HG03432 (cell line): ENCODE data around the gene SLMAP.
"Not testable (repeated sequence)": the region's sequence is repeated elsewhere in the genome, so short reads cannot be mapped to it uniquely, and the experiment has no call there.

Experiments used
- ATAC-seq: cut with Tn5 transposase; IDR thresholded peaks from one replicate; pipeline ENCODE4 v1.9.1; 2021; ENCODE audit warnings: mild to moderate bottlenecking, moderate library complexity; ENCODE audit not compliant: unreplicated experiment

Gene SLMAP

DNA sequence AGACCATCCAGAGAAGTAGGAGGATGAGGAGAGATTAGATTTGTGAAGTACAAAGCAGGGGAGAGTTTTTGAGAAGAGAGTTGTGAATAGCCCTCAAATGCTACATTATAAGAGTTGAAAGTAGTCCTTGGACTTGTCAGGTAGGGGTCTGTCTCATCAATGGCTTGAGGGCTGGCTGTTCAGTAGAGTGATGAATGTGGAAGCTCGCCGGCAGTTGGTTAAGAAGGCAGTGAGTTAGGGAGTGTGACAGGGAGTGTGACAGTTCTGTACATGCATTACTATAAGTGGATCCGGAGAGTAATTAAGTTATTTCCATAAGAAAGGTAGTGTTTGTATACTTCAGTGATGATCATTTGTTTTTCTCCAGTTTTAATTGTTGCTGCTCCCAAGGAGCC lies 32.5 kb downstream of the SLMAP start:
- no peak for ATAC-seq

DNA sequence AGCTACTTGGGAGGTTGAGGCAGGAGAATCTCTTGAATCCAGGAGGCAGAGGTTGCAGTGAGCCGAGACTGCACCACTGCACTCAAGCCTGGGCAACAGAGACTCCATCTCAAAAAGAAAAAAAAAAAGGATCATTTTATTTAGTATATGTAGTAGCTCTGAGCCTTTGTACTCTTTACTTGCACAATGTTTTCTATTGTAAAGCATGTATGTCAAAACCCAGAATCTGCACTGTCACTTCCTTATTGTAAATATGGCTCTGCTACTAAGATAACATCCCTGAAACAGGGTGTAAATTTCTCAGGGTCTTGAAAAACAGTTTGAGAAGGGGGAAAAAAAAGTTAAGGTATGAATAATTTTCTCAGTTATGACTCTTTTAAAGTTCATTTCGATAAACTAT lies 35.1 kb downstream of the SLMAP start:
- ATAC-seq, result no peak

DNA sequence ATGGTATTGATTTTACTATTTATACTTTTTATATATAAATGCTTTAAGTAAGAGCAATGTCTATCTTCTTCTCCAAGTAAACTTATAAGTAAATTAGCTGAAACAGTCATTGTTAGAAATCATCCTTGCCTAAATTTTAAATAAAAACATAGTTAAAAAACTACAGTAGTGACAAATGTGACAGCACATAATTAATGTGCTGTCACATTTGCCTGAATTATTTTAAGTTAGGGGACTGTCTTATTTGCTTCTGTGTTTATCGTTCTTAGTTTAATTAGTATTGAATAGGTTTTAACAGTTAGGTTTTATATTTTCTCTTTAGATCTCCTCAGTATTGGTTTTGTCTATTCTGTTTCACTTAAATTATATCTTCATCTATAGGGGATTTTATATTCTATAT lies 36.1 kb downstream of the SLMAP start:
- ATAC-seq, result no peak

DNA sequence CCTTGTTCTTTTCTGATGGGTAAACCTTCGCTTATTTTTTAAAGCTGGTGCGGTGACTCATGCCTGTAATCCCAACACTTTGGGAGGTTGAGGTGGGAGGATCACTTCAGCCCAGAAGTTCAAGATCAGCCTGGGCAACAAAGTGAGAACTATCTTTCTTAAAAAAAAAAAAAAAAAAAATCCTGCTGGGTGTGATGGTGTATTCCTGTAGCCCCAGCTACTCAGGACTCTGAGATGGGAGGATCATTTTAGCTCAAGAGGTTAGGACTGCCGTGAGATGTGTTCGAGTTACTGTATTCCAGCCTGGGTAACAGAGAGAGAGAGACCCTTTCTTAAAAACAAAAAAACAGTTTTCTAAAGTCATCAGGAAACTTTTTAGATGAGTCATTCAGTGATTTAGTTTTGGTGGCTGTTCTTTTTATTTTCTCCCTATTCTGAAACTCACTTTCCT lies 37.7 kb downstream of the SLMAP start:
- no peak for ATAC-seq

DNA sequence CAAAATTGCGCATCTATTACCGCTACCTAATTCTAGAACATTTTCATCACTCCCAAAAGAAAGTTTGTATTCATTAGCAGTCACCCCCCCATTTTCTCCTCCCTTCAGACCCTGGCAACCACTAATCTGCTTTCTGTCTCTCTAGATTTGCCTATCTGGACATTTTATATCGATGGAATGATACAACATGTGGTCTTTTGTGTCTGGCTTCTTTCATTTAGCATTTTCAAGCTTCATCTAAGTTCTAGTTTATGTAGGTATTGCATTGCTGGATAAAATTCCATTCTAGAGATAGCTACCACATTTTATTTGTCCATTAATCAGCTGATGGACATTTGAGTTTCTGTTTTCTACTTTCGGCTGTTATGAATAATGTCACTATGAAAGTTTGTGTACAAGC lies 38.4 kb downstream of the SLMAP start:
- ATAC-seq, result no peak

DNA sequence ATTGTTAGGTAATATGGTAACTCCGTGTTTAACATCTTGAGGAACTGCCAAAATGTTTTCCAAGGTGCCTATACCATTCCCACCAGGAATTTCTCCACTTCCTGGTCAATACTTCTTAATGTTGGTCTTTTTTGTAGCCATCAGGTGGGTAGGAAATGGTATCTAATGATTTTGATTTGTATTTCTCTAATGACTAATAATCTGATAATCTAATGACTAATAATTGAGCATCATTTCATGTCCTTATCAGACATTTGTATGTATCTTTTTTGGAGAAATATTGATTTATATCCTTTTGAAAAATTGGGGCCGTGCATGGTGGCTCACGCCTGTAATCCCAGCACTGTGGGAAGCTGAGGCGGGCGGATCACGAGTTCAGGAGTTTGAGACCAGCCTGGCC lies 38.8 kb downstream of the SLMAP start:
- ATAC-seq, result no peak

DNA sequence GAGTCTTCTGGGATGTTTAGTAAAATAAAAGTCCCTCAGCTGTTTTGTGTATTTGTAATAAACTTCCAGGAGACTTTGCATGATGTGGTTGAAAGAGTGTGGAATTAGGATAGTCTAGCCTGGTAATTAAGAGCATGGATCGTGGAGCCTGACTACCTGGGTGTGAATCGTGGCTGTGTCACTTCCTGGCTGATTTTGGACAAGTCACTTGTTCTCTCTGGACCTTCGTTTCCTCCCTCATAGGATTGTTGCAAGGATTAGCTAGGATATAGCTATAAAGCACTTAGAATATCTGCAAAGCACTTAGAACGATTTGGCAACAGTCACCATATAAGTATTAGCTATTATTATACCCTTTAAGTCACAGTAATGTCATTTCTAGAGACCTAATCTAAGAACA lies 40.2 kb downstream of the SLMAP start:
- ATAC-seq, result no peak

DNA sequence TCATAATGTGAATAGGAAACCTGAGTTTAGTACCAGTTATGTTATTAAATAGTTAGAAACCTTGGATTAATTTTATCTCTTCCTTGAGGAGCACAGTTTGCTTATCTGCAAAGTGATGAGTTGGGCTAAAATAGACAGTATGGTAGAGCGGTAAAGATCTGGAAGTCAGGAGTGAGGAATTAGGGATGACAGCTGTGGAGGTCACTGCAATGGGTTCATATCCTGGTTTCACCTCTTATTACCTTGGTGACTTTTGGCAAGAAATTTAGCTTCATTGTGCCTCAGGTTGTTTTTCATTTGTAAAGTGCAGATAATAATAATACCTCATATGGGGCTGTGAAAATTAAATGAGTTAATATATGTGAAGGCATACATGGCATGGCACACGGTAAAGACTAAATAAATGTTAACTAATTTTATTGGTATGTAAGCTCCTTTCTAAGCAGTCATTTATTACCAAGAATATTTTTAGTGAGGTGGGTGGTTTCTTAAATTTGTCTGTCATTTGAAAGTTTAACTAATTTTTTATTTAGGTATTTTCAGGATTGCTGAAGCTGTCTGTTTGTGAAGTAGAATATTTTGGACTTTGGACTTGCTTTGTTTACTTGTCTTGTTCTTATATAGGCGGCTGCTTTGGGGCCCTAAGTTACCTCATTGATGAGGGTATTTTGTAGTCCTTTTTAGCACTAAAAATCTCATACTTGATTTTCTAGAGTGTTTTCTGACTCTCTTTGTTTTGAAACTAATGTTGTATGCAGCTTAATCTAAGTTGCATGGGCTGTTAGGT lies 41.8 kb downstream of the SLMAP start:
- no peak for ATAC-seq

DNA sequence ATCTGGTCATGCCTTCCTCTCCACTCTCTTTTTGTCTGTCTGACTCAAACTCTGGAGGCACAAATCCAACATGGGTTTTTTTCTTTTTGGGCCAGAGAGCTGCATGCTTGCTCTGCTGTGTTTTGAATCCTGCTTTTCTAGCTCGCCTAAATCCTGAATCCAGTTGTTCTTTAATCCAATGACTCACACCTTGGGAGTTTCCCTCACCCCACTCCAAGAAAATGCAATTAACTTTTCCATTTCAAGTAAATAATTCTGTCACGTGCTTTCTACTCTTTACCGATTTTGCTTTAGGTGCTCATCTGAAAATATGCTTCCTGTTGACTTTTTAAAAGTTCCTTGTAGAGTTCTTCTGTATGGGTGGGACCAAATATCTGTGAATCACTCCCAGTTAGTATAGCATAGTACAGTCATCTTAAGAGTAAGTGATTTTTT lies 47.6 kb downstream of the SLMAP start:
- ATAC-seq, result no peak

DNA sequence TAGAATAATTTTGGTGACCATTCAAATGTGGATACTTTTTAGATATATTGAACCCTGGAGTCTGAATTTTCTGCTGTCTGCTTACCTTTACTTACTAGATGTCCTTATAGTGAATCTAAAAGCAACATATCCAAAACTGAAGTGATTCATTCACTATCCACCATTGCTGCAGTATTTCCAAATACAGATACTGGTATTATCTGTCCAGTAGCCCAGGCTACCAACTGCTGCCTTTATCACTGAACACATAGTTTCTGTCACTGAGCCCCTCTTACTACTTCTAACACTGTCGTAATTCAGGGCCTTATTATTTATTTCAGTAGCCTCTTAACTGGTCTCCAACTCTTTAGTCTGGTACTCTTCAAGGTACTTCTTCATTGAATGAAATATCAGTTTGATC lies 49.2 kb downstream of the SLMAP start:
- no peak for ATAC-seq

DNA sequence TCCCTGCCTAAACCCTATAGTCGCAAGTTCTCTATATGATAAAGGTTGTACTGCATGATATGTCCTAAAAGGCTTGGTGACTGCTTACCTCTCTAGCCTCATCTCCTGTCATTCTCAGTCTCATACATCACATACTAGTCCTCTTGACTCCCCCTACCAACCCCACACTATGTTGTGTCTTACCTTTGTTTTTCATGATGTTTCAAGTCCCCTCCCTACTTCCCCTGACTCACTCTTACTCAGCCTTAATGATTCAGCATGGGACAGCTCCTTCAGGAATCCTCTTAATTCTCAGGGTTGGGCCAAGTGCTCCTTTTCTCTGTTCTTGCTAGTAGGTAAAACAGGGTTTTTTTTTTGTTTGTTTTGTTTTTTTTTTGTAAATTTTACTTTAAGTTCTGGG lies 49.6 kb downstream of the SLMAP start:
- no peak for ATAC-seq

DNA sequence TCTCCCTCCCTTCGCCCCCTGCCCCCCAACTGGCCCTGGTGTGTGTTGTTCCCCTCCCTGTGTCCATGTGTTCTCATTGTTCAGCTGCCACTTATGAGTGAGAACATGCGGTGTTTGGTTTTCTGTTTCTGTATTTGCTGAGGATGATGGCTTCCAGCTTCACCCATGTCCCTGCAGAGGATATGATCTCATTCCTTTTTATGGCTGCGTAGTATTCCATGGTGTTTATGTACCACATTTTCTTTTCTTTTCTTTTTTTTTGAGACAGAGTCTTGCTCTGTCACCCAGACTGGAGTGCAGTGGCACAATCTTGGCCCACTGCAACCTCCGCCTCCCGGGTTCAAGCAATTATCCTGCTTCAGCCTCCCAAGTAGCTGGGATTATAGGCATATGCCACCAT lies 50.1 kb downstream of the SLMAP start:
- ATAC-seq, result not testable (repeated sequence)

DNA sequence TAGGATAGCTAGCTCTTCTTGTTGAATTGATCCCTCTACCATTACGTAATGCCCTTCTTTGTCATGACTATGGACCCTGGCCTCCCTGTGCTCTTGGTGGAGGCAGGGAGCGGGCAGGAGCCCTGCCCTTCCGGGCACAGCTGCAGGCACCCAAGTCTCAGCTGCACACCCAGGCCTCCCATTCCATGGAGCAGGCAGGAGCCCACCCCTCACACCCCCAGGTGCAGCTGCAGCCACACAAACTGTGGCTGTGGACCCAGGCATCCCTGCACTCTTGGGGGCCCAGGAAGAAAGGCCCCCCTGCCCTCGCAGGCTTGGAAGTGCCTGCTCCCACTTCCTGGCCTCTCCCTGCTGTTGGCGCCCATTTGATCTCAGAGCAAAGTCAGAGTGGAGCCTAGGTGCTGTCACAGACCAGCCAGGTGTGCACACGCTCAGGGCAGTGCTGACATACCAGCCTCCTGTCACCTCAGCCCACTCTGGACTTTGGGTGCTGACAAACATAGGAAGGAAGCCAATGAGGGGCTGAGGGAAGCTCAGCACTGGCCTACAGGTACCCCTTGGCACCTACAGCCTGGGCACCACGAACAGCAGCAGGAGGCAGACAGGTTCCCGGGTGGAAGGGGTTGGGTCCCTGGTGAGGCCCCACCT lies 53.0 kb downstream of the SLMAP start:
- ATAC-seq, result no peak

DNA sequence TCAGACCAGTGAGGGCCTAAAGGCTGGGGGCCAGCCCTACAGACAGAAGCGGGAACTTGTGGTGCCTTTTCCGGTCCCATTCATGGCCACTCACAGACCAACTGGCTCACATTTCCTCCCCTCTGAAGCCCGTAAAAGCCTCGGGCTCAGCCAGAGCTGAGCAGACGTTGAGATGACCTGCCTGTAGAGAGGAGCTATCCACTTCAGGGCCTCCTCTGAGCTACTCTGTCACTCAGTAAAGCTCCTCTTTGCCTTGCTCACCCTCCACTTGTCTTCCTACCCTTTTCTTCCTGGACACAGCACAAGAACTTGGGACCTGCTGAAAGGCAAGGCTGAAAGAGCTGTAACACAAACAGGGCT lies 53.5 kb downstream of the SLMAP start:
- ATAC-seq, result no peak

DNA sequence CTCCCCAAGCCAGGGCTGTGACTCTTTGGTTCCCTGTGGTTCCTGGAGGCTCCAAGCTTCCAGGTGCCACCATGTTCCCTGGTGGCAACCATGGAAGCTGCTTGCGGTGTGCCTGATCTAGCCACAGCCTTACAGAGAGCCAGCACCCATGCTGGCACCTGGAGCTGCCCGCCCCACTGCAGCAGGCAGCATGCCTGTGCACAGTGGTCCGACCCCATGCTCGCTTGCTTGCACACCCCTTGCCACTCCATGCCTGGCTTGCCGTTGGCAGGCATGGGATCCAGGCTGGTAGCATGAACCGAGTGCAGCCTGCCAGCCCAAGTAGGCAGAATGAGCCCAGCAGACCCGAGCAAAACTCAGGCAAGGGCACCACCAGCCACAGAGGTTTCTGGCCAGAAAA lies 53.9 kb downstream of the SLMAP start:
- no peak for ATAC-seq

DNA sequence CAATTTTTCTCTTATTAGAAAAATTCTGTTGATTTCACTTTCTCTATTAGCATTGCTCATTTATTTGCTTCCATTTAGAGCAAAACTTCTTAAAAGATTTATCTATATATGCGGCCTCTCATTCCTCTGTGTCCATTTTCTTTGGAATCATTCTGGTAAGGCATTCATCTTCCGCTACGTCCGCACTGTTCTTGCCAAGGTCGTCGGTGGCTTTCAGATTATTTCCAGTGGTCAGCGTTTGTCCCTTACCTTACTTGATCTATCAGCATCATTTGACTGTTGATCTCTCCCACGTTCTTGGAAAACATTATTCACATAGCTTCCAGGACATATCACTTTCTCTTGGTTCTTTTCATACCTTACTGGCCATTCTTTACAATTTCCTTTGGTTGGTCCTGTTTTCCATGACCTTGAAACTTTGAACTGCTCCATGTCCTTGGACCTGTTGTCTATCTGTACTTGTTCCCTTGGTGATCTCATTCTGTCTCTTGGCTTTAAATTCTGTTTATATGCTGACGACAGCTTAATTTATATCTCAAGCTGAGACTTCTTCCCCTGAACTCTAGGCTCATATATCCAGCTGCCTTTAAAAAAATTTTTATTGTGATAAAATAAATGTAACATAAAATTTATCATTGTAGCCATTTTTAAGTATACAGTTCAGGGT lies 54.5 kb downstream of the SLMAP start:
- no peak for ATAC-seq

DNA sequence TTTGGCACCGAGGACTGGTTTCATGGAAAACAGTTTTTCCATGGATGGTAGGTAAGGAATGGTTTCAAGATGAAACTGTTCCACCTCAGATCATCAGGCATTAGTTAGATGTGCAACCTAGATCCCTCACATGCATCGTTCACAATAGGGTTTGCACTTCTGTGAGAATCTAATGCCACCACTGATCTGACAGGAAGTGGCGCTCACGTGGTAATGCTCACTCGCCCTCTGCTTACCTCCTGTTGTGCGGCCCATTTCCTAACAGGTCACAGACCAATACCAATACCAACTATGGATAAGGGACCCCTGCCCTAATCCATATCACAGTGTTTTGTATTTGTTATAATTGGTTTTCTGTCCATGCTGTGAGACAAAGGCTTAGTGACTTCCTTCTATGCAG lies 58.9 kb downstream of the SLMAP start:
- peak; percentile 40 for ATAC-seq

DNA sequence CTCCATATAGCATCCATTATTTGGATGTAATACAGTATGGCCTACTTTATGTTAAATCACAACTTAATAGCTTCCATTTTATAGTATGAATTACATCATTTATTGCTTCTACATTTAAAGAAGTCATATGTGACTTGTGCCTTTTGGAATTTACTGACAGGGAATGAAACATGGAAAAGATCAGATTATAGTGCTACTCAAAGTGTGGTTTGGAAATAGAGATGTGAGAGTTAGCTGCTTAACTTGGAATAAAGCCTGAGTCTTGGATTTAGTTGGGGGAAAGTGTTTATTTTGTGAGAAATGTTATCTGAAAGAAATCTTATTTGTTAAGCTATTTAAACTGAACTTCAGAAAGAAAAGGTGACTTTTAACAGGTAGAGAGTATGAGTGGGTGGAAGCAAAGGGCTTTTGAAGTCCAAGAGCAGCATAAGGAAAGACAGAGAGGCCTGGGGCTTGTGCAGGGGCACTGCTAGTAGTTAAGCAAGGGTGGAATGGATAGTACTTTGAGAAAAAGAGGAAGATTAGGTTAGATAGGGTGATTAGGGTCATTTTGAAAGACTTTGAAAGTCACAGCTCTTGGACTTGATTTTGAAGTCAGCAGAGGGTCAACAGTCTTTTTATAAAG lies 60.5 kb downstream of the SLMAP start:
- ATAC-seq, result no peak

DNA sequence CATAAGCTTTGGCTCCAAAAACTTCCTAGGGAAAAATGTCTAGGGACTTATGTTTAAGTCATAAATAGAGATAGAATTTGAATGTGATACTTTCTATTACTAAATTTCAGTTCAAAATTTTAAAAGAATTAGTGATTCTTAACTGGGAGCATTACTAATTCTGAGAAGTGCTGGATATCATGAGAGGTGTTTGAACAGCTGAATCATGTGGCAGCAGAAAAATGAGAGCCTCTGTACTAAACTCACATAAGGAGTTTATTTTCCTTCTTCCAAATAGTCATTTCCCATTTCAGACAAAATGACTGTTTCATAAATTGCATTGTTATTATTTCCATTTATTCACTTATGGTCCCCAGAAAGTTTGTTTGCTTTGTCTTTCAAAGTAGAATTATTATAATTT lies 62.7 kb downstream of the SLMAP start:
- ATAC-seq, result no peak

DNA sequence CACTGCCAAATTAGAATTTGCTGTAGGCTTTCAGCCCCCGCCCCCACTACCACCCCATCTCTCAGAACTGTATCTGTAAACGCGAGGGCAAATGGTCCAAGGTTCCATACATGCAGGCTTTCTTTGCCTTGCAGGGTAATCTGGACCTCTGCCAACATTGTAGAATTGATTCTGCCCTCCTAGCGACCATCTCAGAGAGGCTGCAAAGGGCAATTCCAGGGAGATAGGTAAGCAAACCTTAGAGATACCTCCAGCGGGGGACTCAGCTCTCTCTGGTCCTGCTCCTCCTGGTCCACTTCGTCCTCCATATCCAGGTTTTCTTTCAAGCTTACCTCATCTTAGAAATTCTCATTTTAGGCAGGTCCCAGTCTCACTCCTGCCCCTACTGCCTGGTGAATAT lies 64.4 kb downstream of the SLMAP start:
- ATAC-seq, result no peak

DNA sequence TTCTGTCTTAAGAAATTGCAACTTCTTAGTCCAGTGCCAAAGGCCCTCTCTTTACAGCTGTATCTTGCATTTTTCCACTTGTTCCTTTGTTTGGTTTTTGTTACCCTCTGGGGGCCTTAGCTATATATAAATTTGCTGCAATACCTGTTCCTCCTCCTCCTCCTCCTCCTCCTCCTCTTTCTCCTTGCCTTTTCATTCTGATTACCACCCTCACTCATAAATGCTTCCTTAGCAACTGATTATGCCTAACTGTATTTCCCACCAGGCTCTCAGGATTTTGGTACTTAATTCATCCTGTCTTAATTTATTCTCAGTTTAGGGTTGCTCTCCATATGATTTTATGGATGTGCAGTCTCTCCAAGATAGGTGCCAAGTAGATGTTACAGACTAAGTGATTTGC lies 65.7 kb downstream of the SLMAP start:
- no peak for ATAC-seq

DNA sequence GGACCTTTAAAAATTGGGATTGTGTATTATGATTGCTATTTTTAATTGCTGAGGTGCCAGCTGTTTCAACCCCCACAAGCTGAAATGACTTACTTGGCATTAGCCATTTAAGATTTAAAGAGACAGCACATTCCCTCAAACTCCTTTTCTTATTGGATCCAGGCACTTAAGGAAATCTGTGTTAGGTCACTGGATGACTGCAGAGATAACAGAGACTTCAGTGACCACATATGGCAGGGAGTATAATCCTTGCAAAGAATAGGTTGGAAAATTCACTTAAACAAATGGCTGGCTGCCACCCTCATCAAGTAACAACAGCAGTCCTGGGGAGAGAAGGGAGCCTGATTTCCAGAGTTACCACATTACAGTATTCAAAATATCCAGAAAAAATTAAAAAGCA lies 66.6 kb downstream of the SLMAP start:
- no peak for ATAC-seq
